ENCODE data around the gene TSSK3.

DNA sequence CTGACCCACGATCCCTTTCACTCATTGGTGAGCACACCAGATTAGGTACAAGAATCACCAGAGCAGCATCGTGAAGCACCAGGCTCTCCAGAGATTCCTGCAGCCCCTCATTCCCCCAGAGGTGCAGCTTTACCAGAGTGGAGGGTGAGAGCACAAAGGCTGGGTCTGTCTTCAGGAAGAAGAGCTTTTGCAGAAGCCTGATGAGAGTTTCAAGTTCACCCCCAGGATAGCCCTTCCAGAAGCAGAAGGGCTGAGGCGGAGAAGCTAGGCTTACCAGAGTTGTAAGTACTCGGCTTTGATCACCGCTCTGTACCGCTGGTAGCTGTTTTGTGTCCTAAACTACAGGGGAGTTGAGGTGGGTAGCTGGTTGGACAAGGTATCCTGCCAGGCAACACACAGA, 3.1 kb downstream of the TSSK3 start:
- no peak for TF ChIP-seq CTCF (conservative IDR thresholded peaks at IDR 0.05)
- no peak for TF ChIP-seq EZH2 (IDR thresholded peaks at IDR 0.05; ENCODE audit: low read depth)
